ENCODE data around the gene SMIM17.

Gene SMIM17

DNA sequence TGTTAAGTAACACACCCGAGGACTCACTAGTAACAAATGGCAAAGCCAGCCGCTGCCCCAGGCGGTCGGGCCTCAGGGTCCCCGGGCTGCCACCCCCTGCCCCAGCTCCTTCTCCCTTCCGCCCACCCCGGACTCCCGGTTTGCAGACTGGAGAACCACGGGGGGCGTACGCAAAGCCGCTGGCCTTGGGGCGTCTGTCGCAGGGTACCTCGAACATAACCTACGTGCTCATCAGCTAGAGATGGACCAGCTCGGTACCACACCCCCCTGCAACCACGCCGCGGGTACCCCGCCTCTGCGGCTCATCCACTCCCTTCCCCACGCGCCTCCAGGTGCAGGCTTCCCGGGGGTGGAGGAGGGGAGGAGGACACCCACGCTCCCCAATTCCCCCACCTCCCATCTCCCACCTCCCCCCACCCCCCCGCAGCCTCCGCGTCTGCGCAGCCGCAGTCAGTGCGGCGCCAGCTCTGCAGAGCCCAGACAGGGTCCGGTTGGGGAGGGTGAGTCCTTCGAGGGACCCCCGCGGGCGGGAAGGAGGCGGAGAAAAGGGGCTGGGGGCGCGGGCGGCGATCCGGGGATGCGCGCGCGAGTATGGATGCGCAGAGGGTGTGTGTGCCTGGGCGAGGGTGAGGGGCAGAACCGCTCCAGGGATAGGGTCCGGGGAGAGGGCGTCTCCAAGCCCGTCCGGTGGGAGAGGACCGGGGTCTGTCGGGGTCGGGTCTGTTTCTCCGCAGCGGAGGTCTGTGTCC lies at the start of gene SMIM17:
TSS of gene SMIM17 (plus strand) at position 449 of the 749 bp plus-strand sequence. CDS start 2,509 bp downstream, outside the sequence.
- no peak for DNase-seq

DNA sequence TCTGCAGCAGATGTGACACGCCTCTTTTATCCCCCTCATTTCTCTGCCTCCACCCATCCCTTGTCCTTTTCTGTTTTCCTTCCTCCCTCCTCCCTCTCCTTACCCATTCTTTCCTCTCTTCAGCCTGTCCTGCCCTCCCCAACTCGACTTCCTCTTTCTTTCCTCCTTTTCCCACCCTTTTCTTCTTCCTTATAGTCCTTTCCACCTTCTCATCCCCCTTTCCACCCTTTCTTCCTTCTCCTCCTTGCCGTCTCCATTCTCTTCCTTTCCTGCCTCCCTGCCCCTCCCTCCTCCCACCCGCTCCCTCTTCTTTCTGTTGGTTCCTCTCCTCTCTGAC lies 48.5 kb upstream of the SMIM17 start:
- DNase-seq, result no peak

DNA sequence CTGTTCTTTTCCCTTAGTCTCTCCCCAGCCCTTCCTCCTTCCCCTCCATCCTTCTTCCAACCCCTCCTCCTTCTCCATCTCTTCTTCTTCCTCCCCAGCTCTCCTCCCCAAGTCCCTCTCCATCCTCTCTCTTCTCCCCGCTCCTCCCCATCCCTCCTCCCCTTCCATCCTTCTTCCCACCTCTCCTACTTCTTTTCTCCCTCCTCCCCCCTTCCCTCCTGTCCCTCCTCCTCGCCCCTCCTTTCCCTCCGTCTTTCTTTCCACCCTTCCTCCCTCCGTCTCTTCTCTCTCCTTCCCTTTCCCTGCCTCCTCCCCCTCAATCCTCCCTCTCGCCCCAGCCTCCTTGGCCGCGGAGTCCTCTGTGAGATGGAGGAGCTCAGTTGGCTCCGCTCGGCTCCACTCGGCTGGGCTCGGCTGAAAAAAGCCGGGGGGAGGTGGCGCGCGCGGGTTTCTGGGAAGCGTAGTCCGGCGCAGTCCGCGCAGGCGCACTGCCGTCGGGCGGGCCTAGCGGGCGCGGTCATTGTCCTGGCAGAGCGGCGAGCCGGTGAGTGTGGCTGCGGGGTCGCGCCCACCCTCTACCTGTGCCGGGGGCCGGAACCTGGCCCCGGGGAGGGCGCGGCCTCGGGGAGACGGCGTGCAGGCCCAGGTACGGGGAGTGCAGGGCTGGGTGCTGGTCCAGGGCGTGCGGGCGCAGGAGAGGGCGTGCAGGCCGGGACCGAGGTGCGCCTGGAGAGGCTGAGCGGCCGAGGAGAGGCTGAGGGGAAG lies 48.0 kb upstream of the SMIM17 start, which contains the start of gene ZNF71:
TSS of gene ZNF71 (plus strand) at position 520 of the 765 bp plus-strand sequence. CDS start 6,257 bp downstream, outside the sequence.
- peak; percentile 91 for DNase-seq

DNA sequence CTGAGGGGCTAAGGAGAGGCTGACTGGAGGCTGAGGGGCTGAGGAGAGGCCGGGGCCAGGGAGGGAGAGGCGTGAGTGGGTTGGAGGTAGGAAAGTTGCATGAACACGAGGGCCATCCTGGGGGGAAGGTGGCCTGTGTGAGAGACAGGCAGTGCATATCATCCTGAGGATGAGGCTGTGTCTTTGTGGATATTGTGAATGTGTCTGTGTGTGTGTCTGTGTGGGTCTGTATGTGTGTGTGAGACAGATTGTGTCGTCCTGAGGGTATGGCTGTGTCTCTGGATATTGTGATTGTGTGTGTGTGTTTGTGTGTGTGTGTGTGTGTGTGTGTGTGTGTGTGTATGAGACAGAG lies 47.4 kb upstream of the SMIM17 start:
- no peak for DNase-seq

DNA sequence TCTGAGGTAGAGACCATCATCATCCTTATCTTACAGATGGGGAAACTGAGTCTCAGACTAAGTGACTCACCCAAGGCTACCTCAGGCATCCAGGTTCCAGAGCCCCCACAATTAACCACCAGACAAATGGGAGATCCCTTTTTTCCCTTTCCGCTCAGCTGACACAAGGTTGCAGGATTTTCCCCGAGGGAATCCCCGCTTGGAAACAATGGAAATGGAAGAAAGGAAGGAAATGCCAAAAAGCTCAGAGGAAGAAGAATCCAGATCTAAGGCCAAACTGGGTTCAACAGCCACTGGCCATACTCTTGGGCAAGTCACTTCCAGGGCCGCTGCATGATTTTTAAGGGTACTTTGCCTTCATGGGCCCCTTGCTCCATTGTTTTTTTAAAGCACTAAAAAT lies 46.3 kb upstream of the SMIM17 start:
- DNase-seq, result no peak

DNA sequence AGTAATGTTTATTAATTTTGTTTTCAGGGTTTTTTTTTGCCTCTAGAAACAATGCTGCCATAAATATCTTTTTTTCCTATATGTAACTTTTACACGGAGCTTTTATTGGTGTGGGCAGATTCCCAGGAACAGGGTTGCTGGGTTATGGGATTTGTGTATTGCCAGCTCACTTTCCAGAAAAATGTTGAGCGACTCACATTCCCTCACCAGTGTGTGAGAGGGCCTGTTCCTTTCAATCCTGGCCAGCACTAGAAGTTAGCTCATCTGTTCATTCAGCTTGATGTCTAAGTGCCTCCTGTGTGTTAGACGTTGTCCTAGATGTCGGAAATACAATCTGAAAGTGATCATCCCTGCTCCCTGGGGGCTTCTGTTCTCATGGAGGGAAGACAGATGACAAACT lies 45.3 kb upstream of the SMIM17 start:
- DNase-seq, result no peak

DNA sequence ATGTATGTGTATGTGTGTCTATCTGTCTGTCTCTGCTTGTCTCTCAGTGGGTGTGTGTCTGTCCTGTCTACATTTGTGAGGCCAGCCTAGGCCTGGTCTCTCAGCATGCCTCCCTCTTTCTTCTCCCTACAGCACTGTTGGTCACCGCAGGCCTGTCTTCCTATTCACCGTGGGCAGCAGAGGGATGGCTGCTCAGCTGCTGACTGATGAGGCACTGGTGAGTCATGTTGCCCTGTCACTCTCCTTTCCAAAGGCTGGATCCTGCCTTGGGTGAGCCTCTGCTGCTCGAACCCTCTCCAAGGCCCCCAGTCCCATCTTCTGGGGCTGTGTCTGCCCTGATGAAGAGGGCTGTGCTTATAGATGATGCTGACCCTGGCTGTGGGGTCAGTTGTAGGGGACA lies 41.6 kb upstream of the SMIM17 start:
- DNase-seq, result no peak

DNA sequence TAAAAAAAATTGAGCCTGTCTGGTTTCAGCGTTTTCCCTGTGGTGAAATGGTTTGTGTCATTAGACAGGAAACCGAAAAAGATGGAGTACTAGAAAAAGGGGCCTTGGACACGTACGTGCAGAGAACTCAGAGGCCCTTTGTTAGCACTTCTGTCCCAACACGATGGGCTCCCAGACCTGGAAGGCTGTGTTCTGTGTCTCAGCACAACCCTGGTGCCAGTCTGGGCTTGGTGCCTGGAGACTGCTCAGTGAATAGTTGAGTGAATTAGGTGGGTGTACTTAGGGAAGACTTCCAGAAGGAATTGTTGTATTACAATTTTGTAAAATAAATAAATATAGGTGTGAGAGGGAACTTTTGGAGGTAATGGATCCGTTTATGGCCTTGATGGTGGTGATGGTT lies 39.1 kb upstream of the SMIM17 start:
- no peak for DNase-seq

DNA sequence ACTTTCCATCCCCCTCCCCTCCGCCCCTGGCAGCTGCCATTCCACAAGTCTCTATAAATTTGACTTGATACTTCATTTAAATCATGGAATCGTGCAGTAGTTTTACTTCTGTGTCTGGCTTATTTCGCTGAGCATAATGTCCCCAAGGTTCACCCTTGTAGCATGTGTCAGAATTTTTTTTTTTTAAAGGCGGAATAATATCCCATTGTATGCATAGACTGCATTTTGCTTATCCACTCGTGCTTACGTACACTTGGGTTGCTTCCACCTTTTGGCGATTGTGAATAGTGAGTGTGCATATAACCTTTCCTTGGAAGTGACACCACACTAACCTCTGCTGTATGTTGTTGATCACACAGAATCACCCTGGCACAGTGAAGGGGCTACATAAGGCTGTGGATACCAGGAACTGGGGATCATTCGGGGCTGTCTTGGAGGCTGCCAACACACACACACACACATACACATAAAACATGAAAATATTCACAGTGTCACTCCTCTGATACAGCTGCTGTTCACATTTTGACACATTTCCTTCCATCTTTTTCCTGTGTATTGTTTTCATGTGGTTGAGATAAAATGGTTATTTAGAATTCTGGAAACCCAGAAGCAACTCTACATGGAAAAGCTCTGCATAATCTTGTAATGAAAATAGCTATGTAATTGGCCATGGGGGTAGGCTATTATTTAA lies 34.5 kb upstream of the SMIM17 start:
- no peak for DNase-seq

DNA sequence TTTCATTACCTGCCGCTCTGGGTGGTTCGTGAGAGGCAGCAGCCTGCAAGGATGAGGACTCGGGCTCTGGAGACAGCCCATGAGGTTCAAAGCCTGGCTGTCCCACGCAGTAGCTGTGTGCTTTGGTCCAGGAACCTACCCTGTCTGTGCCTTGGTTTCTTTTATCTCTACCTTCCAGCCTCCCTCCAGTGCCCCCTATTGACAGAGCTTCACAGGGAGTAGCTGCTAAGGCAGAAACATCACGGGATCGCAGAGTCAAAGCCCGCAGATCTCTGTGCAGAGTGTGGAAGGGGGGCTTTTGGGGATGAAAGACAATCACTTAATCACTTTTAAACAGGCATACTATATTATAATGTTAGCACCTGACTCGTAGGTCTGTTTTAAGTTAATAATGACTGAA lies 31.7 kb upstream of the SMIM17 start:
- no peak for DNase-seq

DNA sequence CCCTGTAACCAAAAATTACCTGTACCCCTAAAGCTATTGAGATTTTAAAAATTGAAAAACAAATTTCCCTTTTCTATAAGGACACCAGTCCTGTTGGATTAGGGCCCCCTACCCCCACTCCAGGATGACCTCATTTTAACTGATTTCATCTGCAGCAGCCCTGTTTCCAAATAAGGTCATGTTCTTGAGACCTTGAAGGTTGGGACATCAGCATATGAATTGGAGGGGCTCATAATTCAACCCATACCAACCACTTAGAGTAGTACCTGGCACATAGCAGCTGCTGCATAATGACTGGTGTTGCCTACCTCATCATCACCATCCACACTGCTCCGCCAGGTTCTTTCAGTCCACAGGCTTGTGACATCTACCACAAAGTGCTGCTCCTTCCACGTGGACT lies 30.2 kb upstream of the SMIM17 start:
- no peak for DNase-seq

DNA sequence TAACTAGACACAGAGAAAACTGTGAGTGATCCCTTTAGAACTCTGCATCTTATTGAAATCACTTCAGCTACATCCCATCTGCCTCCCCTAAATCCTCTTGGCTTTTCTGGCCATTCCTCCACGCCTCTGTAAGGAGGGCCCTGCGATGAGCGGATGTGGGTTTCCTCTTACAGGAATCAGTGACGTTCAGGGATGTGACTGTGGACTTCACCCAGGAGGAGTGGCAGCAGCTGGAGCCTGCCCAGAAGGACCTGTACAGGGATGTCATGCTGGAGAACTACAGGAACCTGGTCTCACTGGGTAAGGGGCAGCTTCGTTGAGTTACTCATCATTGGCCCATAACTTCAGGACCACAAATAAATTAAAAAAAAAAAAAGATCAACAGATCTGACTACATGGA lies 29.3 kb upstream of the SMIM17 start:
- no peak for DNase-seq

DNA sequence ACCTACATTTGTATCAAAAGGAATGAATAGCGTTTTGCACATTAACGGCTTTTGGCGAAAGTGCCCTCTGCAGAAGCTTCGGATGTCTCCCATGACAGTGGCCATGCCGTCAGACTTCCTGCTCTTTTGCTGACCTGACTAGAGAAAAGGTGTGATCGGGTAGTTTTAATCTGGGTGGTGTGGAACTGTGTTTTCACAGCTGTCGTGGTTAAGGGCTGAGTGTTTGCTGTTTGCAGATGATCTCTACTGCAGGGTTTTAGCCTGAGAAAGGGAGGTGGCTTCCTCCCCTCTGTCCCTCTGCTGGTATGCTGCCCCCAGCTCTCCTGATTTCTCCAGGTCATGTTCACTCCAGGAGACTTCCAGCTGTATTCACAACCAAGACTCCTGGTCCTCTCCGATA lies 25.4 kb upstream of the SMIM17 start:
- DNase-seq, result no peak

DNA sequence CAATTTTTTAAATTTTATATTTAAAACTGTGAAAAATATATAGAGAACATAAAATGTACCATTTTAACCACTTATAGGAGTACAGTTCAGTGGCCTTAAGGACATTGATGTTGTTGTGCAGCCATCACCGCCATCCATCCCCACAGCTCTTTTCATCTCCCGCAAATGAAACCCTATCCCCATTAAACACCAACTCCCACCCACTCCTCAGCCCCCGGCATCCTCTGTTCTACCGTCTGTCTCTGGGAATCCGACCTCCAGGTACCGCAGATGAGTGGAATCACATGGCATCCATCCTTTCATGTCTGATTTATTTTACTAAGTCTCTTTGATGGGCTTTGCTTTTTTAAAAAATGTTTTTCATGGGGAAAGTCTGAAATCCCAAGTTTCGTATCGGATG lies 23.8 kb upstream of the SMIM17 start:
- no peak for DNase-seq

DNA sequence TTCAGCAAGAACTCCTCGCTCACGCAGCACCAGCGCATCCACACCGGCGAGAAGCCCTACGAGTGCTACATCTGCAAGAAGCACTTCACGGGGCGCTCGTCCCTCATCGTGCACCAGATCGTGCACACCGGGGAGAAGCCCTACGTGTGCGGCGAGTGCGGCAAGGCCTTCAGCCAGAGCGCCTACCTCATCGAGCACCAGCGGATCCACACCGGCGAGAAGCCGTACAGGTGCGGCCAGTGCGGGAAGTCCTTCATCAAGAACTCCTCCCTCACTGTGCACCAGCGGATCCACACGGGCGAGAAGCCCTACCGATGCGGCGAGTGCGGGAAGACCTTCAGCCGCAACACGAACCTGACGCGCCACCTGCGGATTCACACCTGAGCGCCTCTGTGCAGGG lies 20.6 kb upstream of the SMIM17 start:
- DNase-seq, result no peak

DNA sequence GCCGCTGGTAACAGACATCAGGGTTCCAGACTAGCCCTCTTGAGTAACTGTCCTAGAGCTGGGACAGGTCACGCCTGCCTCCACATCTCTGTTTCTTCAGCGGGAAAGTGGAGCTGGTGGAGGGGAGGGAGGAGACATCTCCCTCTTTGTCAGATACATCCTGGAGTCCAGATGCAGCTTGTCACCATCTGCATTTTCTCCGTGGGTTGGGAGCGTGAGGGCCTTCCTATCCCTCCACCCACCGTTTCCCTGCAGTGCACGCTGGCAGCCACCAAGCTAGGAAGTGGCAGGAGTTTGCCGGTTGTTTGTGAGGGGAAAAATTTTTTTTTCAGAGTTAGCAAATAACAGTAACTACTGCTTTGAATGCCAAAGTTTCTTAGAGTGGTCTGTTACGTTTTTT lies 20.0 kb upstream of the SMIM17 start:
- DNase-seq, result no peak

DNA sequence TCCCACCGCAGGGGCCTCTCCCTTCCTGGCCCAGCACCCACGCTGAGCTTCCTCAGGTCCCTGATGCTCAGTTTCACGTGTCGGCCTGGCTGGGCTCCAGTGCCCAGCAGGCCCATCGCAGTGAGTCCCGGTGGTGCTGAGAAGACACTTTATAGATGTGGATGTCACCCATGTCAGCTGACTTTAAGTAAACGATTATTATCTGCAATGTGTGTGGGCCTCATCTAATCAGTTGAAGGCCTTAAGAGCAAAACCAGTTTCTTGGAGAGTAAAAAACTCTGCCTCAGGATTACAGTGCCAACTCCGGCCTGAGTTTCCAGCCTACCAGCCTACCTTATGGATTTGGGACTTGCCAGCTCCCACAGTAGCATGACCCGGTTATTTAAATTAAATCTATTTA lies 17.3 kb upstream of the SMIM17 start:
- no peak for DNase-seq

DNA sequence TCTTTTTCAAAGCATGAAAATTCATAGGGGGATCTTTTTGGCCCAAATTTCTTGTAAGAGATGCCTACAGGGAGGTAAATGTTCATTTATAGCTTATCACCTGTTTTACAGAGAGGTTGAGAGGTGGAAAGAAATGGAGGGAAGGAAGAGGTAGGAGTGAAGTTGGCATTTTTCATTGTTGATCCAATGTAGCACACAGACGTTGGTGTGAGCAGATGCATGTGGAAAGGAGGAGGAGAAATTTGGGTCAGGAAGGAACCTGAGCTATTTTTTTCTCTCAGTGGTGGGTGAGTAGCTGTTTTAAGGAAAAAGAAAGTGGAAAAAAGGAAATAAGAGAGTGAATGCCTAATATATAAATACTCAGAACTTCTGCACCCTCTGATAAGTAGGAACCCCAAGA lies 9.9 kb upstream of the SMIM17 start:
- DNase-seq, result no peak

DNA sequence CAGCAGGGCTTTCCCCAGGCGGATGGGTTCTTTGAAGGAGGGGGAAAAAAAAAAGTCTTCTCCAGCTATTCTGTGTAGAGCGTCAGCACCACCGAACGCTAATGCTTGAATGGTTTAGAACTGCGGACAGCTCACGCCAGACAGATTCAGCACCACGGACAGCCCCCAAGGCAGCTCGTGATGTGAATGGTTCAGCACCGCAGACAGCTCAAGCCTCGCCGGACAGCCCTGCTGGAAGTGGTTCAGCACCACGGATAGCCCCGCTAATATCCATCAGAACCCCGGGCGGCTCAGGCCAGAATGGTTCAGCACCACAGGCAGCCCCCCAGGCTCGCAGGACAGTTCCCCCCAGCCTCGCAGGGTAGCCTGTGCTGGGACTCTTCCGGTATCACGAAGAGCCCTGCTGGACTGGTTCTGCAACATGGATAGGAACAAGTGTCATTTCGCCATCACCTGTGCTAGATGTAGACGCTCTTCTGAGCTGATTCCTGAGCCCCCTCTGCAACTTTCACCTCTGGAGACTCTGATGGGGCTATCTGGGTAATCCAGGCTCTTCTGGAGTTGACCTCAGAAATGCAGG lies 4.9 kb upstream of the SMIM17 start:
- DNase-seq, result no peak

DNA sequence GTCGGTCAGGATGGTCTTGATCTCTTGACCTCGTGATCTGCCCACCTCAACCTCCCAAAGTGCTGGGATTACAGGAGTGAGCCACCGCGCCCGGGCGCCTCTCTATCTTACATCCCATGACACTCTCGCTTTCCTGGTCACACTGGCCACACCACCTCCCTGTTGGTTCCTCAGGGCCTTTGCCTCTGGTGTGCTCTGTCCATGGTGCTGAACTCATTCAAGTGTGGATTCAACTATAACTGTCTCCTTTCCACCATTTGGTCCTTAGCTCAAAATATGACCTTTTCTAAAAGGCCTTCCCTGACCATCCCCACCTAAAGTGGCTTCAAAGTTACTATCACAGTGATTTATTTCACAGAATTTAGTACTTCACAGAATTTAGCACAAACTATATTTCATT lies 3.7 kb upstream of the SMIM17 start:
- no peak for DNase-seq

DNA sequence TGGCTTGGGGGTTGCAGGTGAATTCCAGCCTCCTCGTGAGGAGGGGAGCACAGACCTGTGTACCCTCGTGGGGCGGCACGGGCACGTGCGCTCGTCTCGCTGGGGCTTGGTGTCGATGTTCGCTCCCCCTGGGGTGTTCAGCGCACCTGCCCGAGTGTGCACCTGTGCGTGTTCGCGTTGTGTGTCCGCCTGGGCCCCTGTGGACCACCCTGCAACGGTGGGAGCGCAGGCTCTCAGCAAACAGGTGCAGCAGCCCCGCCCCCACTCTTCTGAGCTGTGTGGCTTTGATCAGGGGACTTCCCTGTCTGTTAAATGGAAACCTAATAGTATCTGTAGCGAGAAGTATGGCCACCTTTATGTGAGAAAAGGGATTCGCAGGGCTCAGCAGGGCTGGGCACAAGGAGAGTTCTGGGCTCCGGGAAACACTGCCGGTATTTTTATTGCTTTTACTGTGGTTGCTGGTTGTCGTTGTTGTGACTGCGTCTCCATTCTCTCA lies 549 bp downstream of the SMIM17 start:
- no peak for DNase-seq

DNA sequence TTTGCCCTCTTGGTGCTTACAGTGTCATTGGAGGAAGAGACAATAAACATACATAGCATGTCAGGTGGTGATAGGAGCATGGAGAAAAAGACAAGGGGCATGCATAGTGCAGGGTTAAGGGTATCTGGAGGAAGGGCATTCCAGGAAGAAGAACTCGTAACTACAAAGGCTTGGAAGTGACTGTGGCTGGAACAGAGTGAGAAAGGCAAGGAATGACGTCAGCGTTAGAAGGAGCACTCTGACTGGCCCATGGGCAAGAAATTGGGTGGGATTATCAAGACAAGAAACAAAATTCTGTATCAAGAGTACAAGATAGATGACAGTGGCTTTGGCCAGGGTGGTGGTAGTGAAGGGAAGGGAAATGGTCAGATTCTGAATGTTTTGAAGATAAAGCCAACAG lies 11.2 kb downstream of the SMIM17 start:
- DNase-seq, result no peak

DNA sequence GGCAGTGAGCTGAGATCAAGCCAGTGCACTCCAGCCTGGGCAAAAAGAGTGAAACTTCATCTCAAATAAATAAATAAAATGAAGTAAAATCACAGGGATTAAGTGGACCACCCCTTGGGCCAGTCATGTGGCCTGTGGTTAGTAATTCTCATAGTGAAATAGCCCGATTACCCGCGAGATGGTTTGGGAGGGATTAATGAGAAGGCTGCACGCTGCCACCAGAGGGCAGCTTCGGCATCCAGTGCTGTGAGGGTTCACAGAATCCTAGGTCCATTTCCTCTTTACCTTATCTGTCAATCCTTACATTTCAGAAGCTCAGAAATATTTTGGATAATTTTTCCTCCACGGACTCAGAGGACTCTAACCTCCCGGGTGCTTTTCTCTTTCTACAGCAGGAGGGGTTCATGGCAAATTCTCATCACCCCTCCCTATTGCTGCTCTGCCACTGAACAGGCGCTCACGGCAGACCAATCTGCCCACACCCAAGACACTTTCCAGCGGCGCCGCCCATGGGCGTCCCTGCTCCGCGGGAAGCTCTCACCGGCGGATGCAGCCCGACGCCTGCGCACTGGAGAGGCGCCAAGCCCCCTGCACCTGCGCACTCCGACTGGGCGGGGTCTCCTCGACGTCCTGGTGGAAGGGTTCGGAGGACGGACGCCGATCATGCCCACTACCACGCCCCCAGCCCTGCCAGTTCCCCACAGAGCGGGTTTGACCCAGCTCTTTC lies 17.6 kb downstream of the SMIM17 start:
- no peak for DNase-seq
